HEK293 (cell line): Measurements from ENCODE around the gene MALT1.

ENCODE experiments used
- CTCF ChIA-PET: fragments of 350-600 bp; formaldehyde crosslinking; extraction: SDS; loops from one replicate; lab custom pipeline; 2021; ENCODE audit warnings: antibody characterized with exemption; lab: Yijun Ruan, JAX
- POLR2A ChIA-PET: fragments of 300-600 bp; formaldehyde crosslinking; extraction: SDS; loops from one replicate; lab custom pipeline; 2020; ENCODE audit warnings: antibody characterized with exemption, inconsistent platforms; lab: Yijun Ruan, JAX
- H3K27ac ChIP-seq: fragments of 200-500 bp; sonication (Bioruptor generic); 2 replicates; pipeline ENCODE4 v1.5.1; 2014; ENCODE audit warnings: low read depth, low read length, control low read depth, inconsistent platforms; ENCODE audit errors: extremely low read depth
- H3K36me3 ChIP-seq, 2 experiments: fragments of 200-500 bp in 1 of 2; sonication (Bioruptor generic) in 1 of 2; 1 replicate in 1 of 2; 2 replicates in 1 of 2; pipeline ENCODE4 v1.5.1; 2014 to 2017; ENCODE audit warnings: inconsistent platforms in 2 of 2, low read length in 2 of 2; ENCODE audit not compliant: control insufficient read depth in 2 of 2, insufficient read depth in 1 of 2
- H3K4me1 ChIP-seq: fragments of 200-500 bp; sonication (Bioruptor generic); 2 replicates; pipeline ENCODE4 v1.5.1; 2014; ENCODE audit warnings: mild to moderate bottlenecking, low read length, inconsistent platforms; ENCODE audit not compliant: control insufficient read depth, insufficient read depth
- H3K4me3 ChIP-seq: 2 replicates; pipeline ENCODE4 v1.5.1; 2011; ENCODE audit warnings: low read depth, mild to moderate bottlenecking, control low read depth, low read length, moderate library complexity
- H3K9me3 ChIP-seq: fragments of 200-500 bp; sonication (Bioruptor generic); 2 replicates; pipeline ENCODE4 v1.5.1; 2014; ENCODE audit warnings: low read depth, low read length, inconsistent platforms; ENCODE audit not compliant: control insufficient read depth, insufficient read depth
- BCL11A ChIP-seq: fragments of 450-650 bp; formaldehyde crosslinking; IDR thresholded peaks from 2 replicates; pipeline ENCODE4 v1.5.1; 2016; ENCODE audit warnings: low read depth, missing biosample characterization, missing genetic modification characterization
- FEZF1 ChIP-seq: fragments of 450-650 bp; formaldehyde crosslinking; IDR thresholded peaks from 2 replicates; pipeline ENCODE4 v1.5.1; 2016; ENCODE audit warnings: missing biosample characterization, missing genetic modification characterization
- INSM2 ChIP-seq: fragments of 450-650 bp; formaldehyde crosslinking; IDR thresholded peaks from 2 replicates; pipeline ENCODE4 v1.5.1; 2016; ENCODE audit warnings: missing biosample characterization, missing genetic modification characterization
- SCRT2 ChIP-seq: fragments of 450-650 bp; formaldehyde crosslinking; IDR thresholded peaks from 2 replicates; pipeline ENCODE4 v1.5.1; 2016; ENCODE audit warnings: missing biosample characterization, missing genetic modification characterization
- TCF7L2 ChIP-seq: IDR thresholded peaks from 2 replicates; pipeline ENCODE4 v1.6.1; 2011; ENCODE audit warnings: low read depth, mild to moderate bottlenecking, inconsistent platforms, low read length, moderate library complexity, borderline replicate concordance
- ZBTB21 ChIP-seq: fragments of 450-650 bp; formaldehyde crosslinking; IDR thresholded peaks from 2 replicates; pipeline ENCODE4 v1.5.1; 2017; ENCODE audit warnings: missing biosample characterization, missing genetic modification characterization
- ZBTB7A ChIP-seq: fragments of 450-650 bp; formaldehyde crosslinking; IDR thresholded peaks from 2 replicates; pipeline ENCODE4 v1.5.1; 2016; ENCODE audit warnings: low read depth, missing biosample characterization, missing genetic modification characterization
- ZFHX2 ChIP-seq: fragments of 450-650 bp; formaldehyde crosslinking; conservative IDR thresholded peaks from 2 replicates; pipeline ENCODE4 v1.5.1; 2016; ENCODE audit warnings: missing biosample characterization, missing genetic modification characterization
- ZFP41 ChIP-seq: fragments of 450-650 bp; formaldehyde crosslinking; IDR thresholded peaks from 2 replicates; pipeline ENCODE4 v1.5.1; 2016; ENCODE audit warnings: missing biosample characterization, missing genetic modification characterization, borderline replicate concordance
- ZNF184 ChIP-seq: fragments of 450-650 bp; IDR thresholded peaks from 2 replicates; pipeline ENCODE4 v1.5.1; 2018; ENCODE audit warnings: missing biosample characterization, mild to moderate bottlenecking, missing genetic modification characterization
- ZNF239 ChIP-seq: fragments of 450-650 bp; formaldehyde crosslinking; IDR thresholded peaks from 2 replicates; pipeline ENCODE4 v1.5.1; 2016; ENCODE audit warnings: missing biosample characterization, missing genetic modification characterization
- ZNF292 ChIP-seq: fragments of 450-650 bp; formaldehyde crosslinking; IDR thresholded peaks from 2 replicates; pipeline ENCODE4 v1.5.1; 2016; ENCODE audit warnings: low read depth, missing biosample characterization, missing genetic modification characterization, borderline replicate concordance
- ZNF341 ChIP-seq: fragments of 450-650 bp; formaldehyde crosslinking; IDR thresholded peaks from 2 replicates; pipeline ENCODE4; 2016; ENCODE audit warnings: low read depth, missing biosample characterization, missing genetic modification characterization
- ZNF510 ChIP-seq: fragments of 450-650 bp; formaldehyde crosslinking; IDR thresholded peaks from 2 replicates; pipeline ENCODE4 v1.5.1; 2018; ENCODE audit warnings: mild to moderate bottlenecking, missing genetic modification characterization, missing biosample characterization; ENCODE audit not compliant: insufficient replicate concordance
- ZNF521 ChIP-seq: fragments of 450-650 bp; formaldehyde crosslinking; IDR thresholded peaks from 2 replicates; pipeline ENCODE4 v1.5.1; 2017; ENCODE audit warnings: missing biosample characterization, mild to moderate bottlenecking, missing genetic modification characterization
- ZNF561 ChIP-seq: fragments of 450-650 bp; IDR thresholded peaks from 2 replicates; pipeline ENCODE4 v1.5.1; 2018; ENCODE audit warnings: missing biosample characterization, missing genetic modification characterization, borderline replicate concordance
- ZNF596 ChIP-seq: fragments of 450-650 bp; IDR thresholded peaks from 2 replicates; pipeline ENCODE4 v1.5.0; 2018; ENCODE audit warnings: missing biosample characterization, mild to moderate bottlenecking, missing genetic modification characterization, moderate library complexity
- ZNF621 ChIP-seq: fragments of 450-650 bp; formaldehyde crosslinking; IDR thresholded peaks from 2 replicates; pipeline ENCODE4 v1.5.1; 2017; ENCODE audit warnings: missing biosample characterization, missing genetic modification characterization
- ZNF830 ChIP-seq: fragments of 450-650 bp; IDR thresholded peaks from 2 replicates; pipeline ENCODE4 v1.5.0; 2018; ENCODE audit warnings: missing biosample characterization, missing genetic modification characterization, low read depth, mild to moderate bottlenecking, moderate library complexity
- ZSCAN30 ChIP-seq: fragments of 450-650 bp; IDR thresholded peaks from 2 replicates; pipeline ENCODE4 v1.5.1; 2018; ENCODE audit warnings: missing biosample characterization, mild to moderate bottlenecking, missing genetic modification characterization, moderate library complexity
- TF ChIP-seq, protein P1 (sequence below): fragments of 450-650 bp; formaldehyde crosslinking; conservative IDR thresholded peaks from 2 replicates; pipeline ENCODE4 v1.5.1; 2016; ENCODE audit warnings: low read depth, missing biosample characterization, missing genetic modification characterization

The MALT1 gene

GRCh38 chr18:58738322-58738721 lies 67.1 kb downstream of the MALT1 start:
- Histone ChIP-seq H3K36me3 (peaks cover 38 to 49% of the 10 kb centered on the region in 2 experiments), H3K4me3 (no peak overlapping the region), H3K27ac (no peak overlapping the region), H3K9me3 (no peaks in the 10 kb centered on the region), H3K4me1 (no peaks in the 10 kb centered on the region)
- TF ChIP-seq ZBTB21 (tag by site-specific recombination) (no peak), SCRT2 (tag by site-specific recombination) (no peak), ZNF561 (tag by site-specific recombination) (no peak), TCF7L2 (no peak), ZFP41 (tag by site-specific recombination) (no peak), ZBTB7A (tag by site-specific recombination) (no peak)
- TF ChIP-seq, protein P1, sequence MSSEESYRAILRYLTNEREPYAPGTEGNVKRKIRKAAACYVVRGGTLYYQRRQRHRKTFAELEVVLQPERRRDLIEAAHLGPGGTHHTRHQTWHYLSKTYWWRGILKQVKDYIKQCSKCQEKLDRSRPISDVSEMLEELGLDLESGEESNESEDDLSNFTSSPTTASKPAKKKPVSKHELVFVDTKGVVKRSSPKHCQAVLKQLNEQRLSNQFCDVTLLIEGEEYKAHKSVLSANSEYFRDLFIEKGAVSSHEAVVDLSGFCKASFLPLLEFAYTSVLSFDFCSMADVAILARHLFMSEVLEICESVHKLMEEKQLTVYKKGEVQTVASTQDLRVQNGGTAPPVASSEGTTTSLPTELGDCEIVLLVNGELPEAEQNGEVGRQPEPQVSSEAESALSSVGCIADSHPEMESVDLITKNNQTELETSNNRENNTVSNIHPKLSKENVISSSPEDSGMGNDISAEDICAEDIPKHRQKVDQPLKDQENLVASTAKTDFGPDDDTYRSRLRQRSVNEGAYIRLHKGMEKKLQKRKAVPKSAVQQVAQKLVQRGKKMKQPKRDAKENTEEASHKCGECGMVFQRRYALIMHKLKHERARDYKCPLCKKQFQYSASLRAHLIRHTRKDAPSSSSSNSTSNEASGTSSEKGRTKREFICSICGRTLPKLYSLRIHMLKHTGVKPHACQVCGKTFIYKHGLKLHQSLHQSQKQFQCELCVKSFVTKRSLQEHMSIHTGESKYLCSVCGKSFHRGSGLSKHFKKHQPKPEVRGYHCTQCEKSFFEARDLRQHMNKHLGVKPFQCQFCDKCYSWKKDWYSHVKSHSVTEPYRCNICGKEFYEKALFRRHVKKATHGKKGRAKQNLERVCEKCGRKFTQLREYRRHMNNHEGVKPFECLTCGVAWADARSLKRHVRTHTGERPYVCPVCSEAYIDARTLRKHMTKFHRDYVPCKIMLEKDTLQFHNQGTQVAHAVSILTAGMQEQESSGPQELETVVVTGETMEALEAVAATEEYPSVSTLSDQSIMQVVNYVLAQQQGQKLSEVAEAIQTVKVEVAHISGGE (tag by site-specific recombination), result no peak
- ChIA-PET CTCF (no interaction called here), POLR2A (no interaction called here)

GRCh38 chr18:58745914-58746313 lies 74.6 kb downstream of the MALT1 start:
- H3K36me3 ChIP-seq, result peaks cover 65 to 72% of the 10 kb centered on the region in 2 experiments
- H3K27ac ChIP-seq, result no peak overlapping the region
- ChIA-PET CTCF (interaction anchor here (0.7 to 1.8 kb wide), 7 partner anchors 16 to 436 kb away, joined by 3 to 10 read pairs (median 6); no protein-coding TSS in a partner anchor), POLR2A (no interaction called here)
- H3K4me3 ChIP-seq, result no peak overlapping the region
- no peaks in the 10 kb centered on the region for H3K4me1 ChIP-seq
- H3K9me3 ChIP-seq, result peaks cover 3% of the 10 kb centered on the region; the same call in 1 of the 2 replicates
- no peak for TF ChIP-seq INSM2 (tag by site-specific recombination)
- TF ChIP-seq BCL11A (tag by site-specific recombination), result no peak
- TF ChIP-seq ZBTB7A (tag by site-specific recombination), result no peak
- no peak for TF ChIP-seq FEZF1 (tag by site-specific recombination)

- H3K36me3 ChIP-seq, result peaks cover 53 to 58% of the 10 kb centered on the region in 2 experiments
These were observed 77.8 kb downstream of the MALT1 start for GRCh38 chr18:58748899-58749595.

More at GRCh38 chr18:58748899-58749595, 77.8 kb downstream of the MALT1 start:
- Histone ChIP-seq H3K4me1 (no peaks in the 10 kb centered on the region), H3K4me3 (no peak overlapping the region), H3K9me3 (peaks cover 3% of the 10 kb centered on the region; the same call in 1 of the 2 replicates), H3K27ac (no peak overlapping the region)
- CTCF ChIA-PET, result interaction anchor here (0.6 to 1.7 kb wide), 3 partner anchors 15 to 220 kb away, joined by 3 to 6 read pairs (median 5); no protein-coding TSS in a partner anchor
- TF ChIP-seq ZNF621 (tag by site-specific recombination) (no peak), ZNF510 (tag by site-specific recombination) (no peak), ZNF184 (tag by site-specific recombination) (no peak), ZNF596 (tag by site-specific recombination) (no peak), ZNF521 (tag by site-specific recombination) (no peak), ZNF341 (no peak), ZNF830 (no peak), ZFHX2 (tag by site-specific recombination) (no peak), ZSCAN30 (tag by site-specific recombination) (no peak), ZNF239 (tag by site-specific recombination) (no peak), ZNF292 (no peak)
- POLR2A ChIA-PET, result no interaction called here
